ENCODE results near the gene PLCH1. TPM values are rescaled to one million over a fixed set of nuclear protein-coding genes. Genes with fewer than 3 reads are reported as not detected.

Gene PLCH1
- total and polyA plus RNA-seq, 9 of the 15 experiments (the other 6 are each of a cell fraction or from before 2014, with no cell fraction given), result 0.17 to 0.62 (median 0.40) TPM

- TF ChIP-seq HMGXB4 (CRISPR knock-in tag; IDR thresholded peaks at IDR 0.05), result 0 out of 2 replicates have a peak, but pooled peaks have one; percentile 41
- TF ChIP-seq POLR2AphosphoS5 (IDR thresholded peaks at IDR 0.05; ENCODE audit: control insufficient read depth, insufficient read depth, low read depth, low read length), result no peak
- no peak for TF ChIP-seq ZNF639 (CRISPR knock-in tag; conservative IDR thresholded peaks at IDR 0.05 in 1 of 2, IDR thresholded peaks at IDR 0.05 in 1 of 2)
- no peak for TF ChIP-seq BRCA1 (IDR thresholded peaks at IDR 0.05)
- no peak for TF ChIP-seq BRCA1 (CRISPR knock-in tag; IDR thresholded peaks at IDR 0.05)
- TF ChIP-seq NONO (IDR thresholded peaks at IDR 0.05; ENCODE audit: low read depth in 2 of 2, low read length in 1 of 2), result 0 out of 4 replicates have a peak, but pooled peaks of 1 of the 2 experiments have one; percentile 24
- no peak for TF ChIP-seq SIRT6 (IDR thresholded peaks at IDR 0.05; ENCODE audit: low read depth, low read length)
Measured at GRCh38 chr3:155744626-155745324, at the start of gene PLCH1 (continued).

All from K562 (cell line).